KOPT-K1 (cell line): ENCODE measurements around the gene KIF23.

Experiments used
- H3K27ac ChIP-seq: fragments of 200-600 bp; sonication (generic); 2 replicates; pipeline ENCODE4 v1.5.1; 2016; ENCODE audit warnings: antibody characterized with exemption, mild to moderate bottlenecking, low read depth, low read length; ENCODE audit not compliant: poor library complexity, severe bottlenecking
- H3K36me3 ChIP-seq: fragments of 200-600 bp; sonication (generic); 2 replicates; pipeline ENCODE4 v1.5.1; 2017; ENCODE audit warnings: antibody characterized with exemption, mild to moderate bottlenecking, low read length, moderate library complexity; ENCODE audit not compliant: insufficient read depth
- H3K9me3 ChIP-seq: fragments of 200-600 bp; sonication (generic); 2 replicates; pipeline ENCODE4 v1.5.1; 2017; ENCODE audit warnings: antibody characterized with exemption, low read length, mild to moderate bottlenecking; ENCODE audit not compliant: insufficient read depth, poor library complexity, severe bottlenecking

Gene KIF23

DNA sequence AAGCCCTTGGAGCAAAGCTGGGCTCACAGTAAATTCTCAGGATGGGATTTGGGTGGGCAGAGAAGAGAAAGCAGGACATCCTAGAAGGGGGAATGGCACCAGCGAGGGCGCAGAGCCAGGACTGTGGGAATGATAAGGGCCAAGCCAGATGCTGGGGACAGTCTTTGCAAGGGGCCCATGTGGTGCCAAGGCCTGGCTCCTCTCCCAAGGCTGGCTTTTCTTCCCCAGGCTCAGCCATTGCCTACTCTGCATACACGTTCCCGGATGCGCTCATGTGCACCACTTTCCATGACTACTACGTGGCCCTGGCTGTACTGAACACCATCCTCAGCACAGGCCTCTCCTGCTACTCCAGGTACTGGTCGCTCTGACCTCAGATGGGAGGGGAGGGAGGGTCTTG is 24.7 kb upstream of the KIF23 start:
- no peak overlapping the region for H3K27ac ChIP-seq
- no peaks in the 10 kb centered on the region for H3K36me3 ChIP-seq
- H3K9me3 ChIP-seq: no peaks in the 10 kb centered on the region

GRCh38 chr15:69390575-69390974 is 23.6 kb upstream of the KIF23 start:
- Histone ChIP-seq H3K36me3 (no peaks in the 10 kb centered on the region), H3K27ac (no peak overlapping the region), H3K9me3 (no peaks in the 10 kb centered on the region)

DNA sequence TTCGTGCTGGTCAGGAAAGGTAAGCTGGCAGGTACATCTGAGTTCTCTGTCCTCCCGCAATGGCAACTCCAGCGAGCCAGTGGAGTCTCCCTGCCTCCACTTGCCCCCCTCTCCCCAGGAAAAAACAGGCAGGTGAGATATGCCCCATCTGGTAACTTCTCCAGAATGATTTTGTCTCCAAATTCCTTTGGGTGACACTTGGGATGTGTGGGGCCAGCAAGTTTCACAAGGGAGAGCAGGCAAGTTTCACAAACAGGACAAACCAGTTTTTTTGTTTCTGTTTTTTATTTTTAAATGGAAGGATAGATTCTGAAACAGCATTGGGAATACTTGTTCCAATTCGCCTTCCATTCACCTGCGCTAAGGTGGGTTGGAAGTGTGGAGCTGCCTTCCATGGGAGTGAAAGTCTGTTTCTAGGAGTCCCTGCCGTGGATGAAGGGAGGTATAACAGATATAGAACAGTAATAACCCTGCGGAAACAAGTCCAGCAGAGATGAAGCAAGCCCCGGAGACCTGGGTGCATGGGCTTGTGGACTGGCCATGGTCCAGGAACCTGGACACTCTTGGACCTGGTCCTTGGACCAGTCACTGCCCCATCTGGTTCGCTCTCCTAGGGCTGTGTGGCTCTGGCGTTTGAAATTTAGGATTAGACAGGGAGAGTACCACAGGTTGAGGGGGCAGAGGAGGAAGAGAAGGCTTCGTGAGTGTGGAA is 22.9 kb upstream of the KIF23 start:
- H3K27ac ChIP-seq: no peak overlapping the region
- no peaks in the 10 kb centered on the region for H3K9me3 ChIP-seq
- H3K36me3 ChIP-seq: no peaks in the 10 kb centered on the region

GRCh38 chr15:69392352-69392751 is 21.8 kb upstream of the KIF23 start:
- no peaks in the 10 kb centered on the region for H3K9me3 ChIP-seq
- H3K36me3 ChIP-seq: no peaks in the 10 kb centered on the region

DNA sequence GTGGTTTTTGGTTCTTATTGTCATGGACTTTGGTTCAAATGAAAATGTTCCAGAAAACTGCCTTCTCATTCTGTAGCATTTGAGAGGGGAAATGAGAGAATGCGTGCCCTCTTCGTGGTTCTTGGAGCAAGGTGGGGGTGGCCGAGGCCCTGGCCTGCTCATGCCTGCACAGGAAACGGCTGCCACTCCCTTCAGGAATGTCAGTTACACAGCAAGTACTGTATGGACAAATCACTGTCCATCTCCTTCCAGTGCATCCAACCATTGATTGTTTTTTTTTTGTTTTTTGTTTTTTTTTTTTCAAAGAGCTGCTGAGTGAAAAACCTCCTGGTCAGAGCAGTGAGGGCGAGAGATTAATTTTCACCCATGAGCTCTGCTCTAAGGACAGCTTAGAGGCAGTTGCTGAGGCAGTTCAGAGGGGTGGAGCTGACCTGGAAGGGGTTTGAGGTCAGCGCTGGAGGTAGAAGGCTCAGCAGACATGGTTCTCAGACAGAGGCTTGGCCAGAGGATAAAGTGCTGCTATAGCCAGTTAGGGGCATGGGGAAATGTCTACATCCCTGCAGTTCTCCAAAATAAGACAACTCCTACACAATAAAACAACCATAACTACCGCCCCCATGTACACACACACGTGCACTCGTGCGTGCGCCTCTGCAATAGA is 20.2 kb upstream of the KIF23 start:
- Histone ChIP-seq H3K36me3 (no peaks in the 10 kb centered on the region), H3K9me3 (no peaks in the 10 kb centered on the region), H3K27ac (no peak overlapping the region)

More at GRCh38 chr15:69392352-69392751, 21.8 kb upstream of the KIF23 start:
- no peak overlapping the region for H3K27ac ChIP-seq

DNA sequence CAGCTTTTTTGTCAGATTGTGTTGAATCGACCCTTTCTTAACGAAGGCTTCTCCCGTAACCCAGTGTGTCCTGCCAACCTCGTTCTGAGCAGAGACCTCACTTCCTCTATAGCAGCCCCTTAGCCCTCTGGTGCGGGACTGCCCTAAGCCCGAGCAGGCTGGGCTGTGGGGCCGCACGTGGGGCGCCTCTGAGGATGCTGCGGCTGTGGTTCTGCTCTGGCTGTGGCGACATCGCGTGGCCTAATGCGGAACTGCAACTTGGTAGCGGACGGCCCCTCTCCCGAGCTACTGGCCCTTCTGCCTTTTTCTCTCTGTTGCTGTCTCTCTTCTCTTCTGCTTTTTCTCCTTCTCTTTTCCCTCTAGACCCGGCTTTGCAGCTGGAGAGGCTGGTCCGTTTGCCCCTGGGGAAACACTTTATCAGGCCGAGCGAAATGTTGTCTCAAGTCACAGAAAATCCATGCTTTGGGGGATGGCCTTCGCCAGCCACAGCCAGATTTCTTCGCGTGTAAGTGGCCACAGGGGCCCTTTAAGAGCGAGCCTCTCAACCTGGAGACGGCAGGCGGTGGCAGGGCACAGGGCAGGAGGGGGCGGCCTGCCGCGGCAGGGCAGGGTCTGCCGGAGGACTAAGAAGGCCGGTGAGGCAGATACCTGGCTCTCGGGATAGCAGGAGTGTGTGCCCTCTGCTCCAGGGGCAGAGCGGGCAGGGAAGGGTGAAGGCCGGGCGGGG is 19.4 kb upstream of the KIF23 start:
- Histone ChIP-seq H3K27ac (no peak overlapping the region), H3K9me3 (no peaks in the 10 kb centered on the region), H3K36me3 (no peaks in the 10 kb centered on the region)

DNA sequence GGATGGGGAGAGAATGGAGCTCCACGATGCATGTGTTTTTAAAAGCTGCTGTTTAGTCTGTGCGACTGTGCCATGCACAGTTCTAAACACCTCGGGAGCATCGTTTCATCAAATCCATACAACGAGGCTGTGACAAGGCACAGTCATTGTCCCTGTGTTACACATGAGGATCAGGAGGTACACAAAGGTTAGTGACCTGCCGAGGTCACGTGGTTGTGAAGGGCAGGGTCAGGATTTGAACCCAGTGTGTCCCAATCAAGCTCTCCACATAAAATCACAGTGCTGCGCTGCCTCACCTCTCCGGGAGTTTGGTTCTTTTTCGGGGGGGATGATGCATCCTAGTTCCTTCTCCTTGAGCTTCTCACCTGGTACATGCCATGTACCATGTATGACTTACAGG is 18.7 kb upstream of the KIF23 start:
- Histone ChIP-seq H3K9me3 (no peaks in the 10 kb centered on the region), H3K36me3 (no peaks in the 10 kb centered on the region), H3K27ac (no peak overlapping the region)

GRCh38 chr15:69395991-69396390 is 18.2 kb upstream of the KIF23 start:
- Histone ChIP-seq H3K27ac (no peak overlapping the region), H3K36me3 (no peaks in the 10 kb centered on the region), H3K9me3 (no peaks in the 10 kb centered on the region)

- Histone ChIP-seq H3K36me3 (no peaks in the 10 kb centered on the region), H3K27ac (no peak overlapping the region), H3K9me3 (no peaks in the 10 kb centered on the region)
These were observed 15.7 kb upstream of the KIF23 start for GRCh38 chr15:69398491-69398891.

- no peaks in the 10 kb centered on the region for H3K36me3 ChIP-seq
- no peaks in the 10 kb centered on the region for H3K9me3 ChIP-seq
- no peak overlapping the region for H3K27ac ChIP-seq
These were observed 13.3 kb upstream of the KIF23 start for GRCh38 chr15:69400850-69401249.

GRCh38 chr15:69402816-69403215 is 11.3 kb upstream of the KIF23 start:
- Histone ChIP-seq H3K9me3 (no peaks in the 10 kb centered on the region), H3K27ac (no peak overlapping the region), H3K36me3 (no peaks in the 10 kb centered on the region)

GRCh38 chr15:69403594-69403993 is 10.6 kb upstream of the KIF23 start:
- Histone ChIP-seq H3K9me3 (no peaks in the 10 kb centered on the region), H3K27ac (no peak overlapping the region), H3K36me3 (no peaks in the 10 kb centered on the region)

DNA sequence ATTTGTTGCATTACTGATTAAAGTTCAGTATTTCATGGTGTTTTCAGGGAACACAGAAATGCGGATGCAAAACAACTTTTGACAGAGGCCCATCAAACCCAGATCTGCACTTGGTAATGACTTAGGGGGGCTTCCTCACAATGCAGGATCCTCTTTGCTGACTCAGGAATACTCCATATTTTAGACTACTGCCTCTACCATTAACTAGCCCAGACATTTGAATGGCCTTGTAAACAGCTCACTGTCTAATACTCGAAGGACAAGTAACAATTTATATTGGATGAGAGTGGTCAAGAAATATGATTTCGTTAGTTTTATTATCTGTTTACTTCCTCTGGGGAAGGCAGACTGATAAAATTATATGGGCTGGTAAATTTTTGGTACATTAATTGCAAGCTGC is 9.0 kb upstream of the KIF23 start:
- Histone ChIP-seq H3K27ac (no peak overlapping the region), H3K36me3 (no peaks in the 10 kb centered on the region), H3K9me3 (no peaks in the 10 kb centered on the region)

DNA sequence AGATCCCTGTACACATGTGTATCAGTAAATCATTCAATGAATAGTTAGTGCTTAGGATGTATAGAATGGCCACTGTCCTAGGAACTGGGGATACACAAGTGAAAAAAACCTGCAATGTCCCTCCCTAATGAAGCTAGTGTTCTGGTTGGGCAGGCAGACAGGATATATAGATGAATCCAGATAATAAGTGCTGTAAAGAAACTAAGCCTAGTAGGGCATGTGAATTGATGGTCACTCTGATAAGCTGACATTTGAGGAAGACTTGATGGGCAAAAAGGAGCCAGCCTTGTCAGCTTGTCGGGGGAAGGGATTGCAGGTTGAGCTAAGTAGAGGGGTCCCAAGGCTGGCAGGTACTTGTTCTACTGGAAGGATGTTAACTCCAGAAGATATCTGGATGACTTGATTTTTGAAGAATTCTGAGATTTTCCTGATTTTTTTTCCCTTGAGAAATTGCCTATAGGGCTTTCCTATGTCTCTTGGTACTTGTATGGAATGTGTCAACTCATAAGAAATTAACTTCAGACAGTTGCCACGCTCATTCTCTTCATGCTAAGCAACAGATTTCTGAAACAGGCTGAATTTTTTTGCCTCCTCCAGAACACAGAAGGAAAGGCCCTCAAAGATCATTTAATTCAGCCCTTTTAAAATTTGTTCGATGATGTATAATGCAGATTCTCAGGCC is 6.3 kb upstream of the KIF23 start:
- Histone ChIP-seq H3K36me3 (no peaks in the 10 kb centered on the region), H3K27ac (no peak overlapping the region), H3K9me3 (no peaks in the 10 kb centered on the region)

- Histone ChIP-seq H3K9me3 (no peaks in the 10 kb centered on the region), H3K27ac (no peak overlapping the region), H3K36me3 (no peaks in the 10 kb centered on the region)
These were observed 5.3 kb upstream of the KIF23 start for GRCh38 chr15:69408841-69409240.
